Measurements from ENCODE around the gene MTMR10.

DNA sequence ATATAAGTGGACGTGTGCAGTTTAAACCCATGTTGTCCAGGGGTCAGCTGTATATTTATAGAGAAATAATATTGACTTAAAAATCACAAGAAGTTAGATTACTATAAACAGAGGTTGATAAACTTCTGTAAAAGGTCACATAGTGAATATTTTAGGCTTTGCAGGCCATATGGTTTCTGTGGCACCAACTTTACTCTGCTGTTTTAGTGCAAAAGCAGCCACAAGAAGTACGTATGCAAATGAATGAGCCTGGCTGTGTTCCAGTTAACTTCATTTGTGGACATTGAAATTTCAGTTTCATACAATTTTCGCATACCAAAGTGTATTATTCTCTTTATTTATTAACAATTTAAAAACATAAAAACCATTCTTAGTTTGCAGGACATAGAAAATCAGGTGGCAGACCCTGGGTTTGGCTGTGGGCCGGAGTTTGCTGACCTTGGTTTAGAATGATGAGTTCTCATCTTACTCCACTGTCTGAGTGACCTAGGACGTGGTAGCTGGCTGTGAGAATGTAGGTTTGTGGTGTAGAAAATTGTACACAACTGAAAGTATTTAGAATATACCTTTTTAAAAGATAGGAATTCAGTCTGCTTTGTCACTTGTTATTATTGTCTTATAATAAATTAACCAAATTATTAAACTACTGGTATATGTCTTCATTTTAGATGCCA, 71.4 kb downstream of the MTMR10 start:
- TF ChIP-seq, protein P1, sequence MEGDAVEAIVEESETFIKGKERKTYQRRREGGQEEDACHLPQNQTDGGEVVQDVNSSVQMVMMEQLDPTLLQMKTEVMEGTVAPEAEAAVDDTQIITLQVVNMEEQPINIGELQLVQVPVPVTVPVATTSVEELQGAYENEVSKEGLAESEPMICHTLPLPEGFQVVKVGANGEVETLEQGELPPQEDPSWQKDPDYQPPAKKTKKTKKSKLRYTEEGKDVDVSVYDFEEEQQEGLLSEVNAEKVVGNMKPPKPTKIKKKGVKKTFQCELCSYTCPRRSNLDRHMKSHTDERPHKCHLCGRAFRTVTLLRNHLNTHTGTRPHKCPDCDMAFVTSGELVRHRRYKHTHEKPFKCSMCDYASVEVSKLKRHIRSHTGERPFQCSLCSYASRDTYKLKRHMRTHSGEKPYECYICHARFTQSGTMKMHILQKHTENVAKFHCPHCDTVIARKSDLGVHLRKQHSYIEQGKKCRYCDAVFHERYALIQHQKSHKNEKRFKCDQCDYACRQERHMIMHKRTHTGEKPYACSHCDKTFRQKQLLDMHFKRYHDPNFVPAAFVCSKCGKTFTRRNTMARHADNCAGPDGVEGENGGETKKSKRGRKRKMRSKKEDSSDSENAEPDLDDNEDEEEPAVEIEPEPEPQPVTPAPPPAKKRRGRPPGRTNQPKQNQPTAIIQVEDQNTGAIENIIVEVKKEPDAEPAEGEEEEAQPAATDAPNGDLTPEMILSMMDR (conservative IDR thresholded peaks at IDR 0.05; ENCODE audit: low read depth, low read length): no peak
- TF ChIP-seq POLR2A (IDR thresholded peaks at IDR 0.05; ENCODE audit: low read depth, low read length) (no peak), CEBPB (IDR thresholded peaks at IDR 0.05; ENCODE audit: low read depth, low read length) (no peak), RFX5 (IDR thresholded peaks at IDR 0.05; ENCODE audit: low read depth, low read length) (no peak), RCOR1 (IDR thresholded peaks at IDR 0.05; ENCODE audit: insufficient replicate concordance, low read length) (no peak), MAFK (IDR thresholded peaks at IDR 0.05; ENCODE audit: low read depth, low read length) (no peak), RAD21 (IDR thresholded peaks at IDR 0.05; ENCODE audit: low read length) (no peak), FOS (IDR thresholded peaks at IDR 0.05; ENCODE audit: low read depth, low read length) (no peak), MXI1 (IDR thresholded peaks at IDR 0.05; ENCODE audit: borderline replicate concordance, low read depth, low read length) (no peak), SMC3 (IDR thresholded peaks at IDR 0.05; ENCODE audit: low read depth, low read length) (no peak), MAZ (IDR thresholded peaks at IDR 0.05; ENCODE audit: borderline replicate concordance, low read depth, low read length) (no peak)
- TF ChIP-seq, protein P2, sequence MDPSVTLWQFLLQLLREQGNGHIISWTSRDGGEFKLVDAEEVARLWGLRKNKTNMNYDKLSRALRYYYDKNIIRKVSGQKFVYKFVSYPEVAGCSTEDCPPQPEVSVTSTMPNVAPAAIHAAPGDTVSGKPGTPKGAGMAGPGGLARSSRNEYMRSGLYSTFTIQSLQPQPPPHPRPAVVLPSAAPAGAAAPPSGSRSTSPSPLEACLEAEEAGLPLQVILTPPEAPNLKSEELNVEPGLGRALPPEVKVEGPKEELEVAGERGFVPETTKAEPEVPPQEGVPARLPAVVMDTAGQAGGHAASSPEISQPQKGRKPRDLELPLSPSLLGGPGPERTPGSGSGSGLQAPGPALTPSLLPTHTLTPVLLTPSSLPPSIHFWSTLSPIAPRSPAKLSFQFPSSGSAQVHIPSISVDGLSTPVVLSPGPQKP (IDR thresholded peaks at IDR 0.05; ENCODE audit: borderline replicate concordance, low read depth, low read length): no peak
- TF ChIP-seq, protein P3, sequence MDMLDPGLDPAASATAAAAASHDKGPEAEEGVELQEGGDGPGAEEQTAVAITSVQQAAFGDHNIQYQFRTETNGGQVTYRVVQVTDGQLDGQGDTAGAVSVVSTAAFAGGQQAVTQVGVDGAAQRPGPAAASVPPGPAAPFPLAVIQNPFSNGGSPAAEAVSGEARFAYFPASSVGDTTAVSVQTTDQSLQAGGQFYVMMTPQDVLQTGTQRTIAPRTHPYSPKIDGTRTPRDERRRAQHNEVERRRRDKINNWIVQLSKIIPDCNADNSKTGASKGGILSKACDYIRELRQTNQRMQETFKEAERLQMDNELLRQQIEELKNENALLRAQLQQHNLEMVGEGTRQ (IDR thresholded peaks at IDR 0.05; ENCODE audit: low read depth, low read length): no peak
